Activated T-cell treated with anti-CD3 and anti-CD28 coated beads, Interleukin-2, amount 50 U/mL, for 1 hour (primary cell): Measurements from ENCODE around the gene AKT1S1.
"Not testable (repeated sequence)": the region's sequence is repeated elsewhere in the genome, so short reads cannot be mapped to it uniquely, and the experiment has no call there.

ENCODE experiments used
- DNase-seq: peaks from one replicate; pipeline ENCODE4 v3.0.0-alpha.2; 2020

Gene AKT1S1

DNA sequence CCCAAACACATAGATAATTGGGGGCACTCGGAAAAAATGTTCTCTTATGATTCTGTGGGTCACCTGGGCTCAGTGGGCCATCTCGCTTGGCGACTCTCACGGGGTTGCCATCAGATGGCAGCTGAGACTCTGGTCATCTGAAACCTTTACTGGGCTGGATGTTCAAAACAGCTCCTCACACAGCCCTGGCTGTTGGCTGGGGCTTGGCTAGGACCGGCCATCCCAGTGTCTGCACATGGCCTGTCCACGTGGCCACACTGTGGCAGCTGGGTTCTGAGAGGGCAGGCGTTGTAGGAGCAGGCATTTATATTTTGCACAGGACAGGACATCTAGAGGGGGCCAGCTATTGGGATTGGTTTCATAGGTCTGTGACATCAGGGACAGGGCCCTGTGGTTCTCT lies 43.6 kb downstream of the AKT1S1 start:
- DNase-seq: no peak

DNA sequence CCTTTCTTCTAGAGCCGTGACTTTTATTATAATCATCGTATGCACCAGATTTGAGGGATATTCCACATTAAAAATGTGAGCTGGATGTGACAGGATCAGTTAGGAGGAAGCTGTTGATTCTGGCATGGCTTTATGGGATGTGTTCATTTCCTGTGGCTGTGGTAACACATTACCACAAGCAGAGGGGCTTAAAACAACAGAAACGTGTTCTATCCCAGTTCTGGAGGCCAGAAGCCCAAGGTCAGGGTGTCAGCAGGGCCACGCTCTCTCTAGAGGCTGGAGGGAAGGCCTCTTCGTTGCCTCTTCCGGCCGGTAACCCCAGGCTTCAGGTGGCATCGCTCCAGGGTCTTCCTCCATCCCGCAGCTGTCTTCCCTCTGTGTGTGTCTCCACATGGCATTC lies 44.6 kb downstream of the AKT1S1 start:
- DNase-seq: no peak

DNA sequence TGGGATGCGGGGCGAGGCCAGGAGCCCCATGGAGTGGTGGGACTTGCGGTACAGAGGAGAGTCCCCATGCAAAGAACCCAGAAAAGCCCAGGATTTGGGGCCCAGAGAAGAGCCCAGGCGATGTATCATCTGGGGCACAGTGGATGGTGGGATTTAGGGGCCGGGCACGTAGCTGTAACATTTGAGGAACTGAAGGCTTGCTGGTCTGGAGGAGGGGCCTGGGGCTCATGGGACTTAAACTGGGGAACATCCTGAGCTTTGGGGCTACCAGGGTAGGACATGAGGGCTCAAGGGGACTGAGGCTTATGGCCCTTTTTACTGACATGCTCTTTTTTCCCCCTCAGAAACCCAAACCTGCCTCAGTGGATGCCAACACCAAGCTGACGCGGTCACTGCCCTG lies 45.6 kb downstream of the AKT1S1 start:
- DNase-seq: no peak

DNA sequence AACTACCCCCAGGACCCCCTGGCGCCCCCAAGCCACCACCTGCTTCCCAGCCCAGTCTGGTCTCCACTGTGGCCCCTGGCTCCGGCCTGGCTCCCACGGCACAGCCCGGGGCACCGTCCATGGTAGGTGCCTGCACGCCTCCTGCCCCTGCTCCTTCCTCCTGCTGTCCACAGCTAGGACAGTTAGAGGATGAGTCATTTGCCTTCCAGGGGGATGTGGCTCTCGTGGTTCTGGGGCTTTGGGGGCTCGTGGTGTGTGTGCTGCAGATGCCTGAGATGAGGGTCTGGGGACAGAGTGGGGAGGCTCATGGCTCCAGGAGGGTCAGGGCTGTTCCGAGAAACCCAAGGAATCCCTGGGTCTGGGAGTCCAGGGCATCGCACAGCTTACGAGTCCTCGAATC lies 46.4 kb downstream of the AKT1S1 start:
- DNase-seq: no peak

DNA sequence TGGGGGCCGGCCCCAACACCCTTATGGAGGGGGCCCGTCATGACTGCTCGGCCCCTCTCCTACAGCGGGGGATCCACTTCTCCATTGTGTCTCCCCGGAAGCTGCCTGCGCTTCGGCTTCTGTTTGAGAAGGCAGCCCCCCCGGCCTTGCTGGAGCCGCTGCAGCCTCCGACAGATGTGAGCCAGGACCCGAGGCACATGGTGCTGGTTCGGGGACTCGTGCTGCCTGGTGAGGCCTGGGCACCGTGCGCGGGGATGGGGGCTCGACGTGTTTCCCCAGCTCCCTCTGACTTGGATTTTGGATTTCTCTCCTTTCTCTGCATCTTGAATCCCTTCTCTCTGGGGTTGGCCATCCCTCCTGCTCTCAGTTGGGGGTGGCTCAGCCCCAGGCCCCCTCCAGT lies 47.4 kb downstream of the AKT1S1 start:
- DNase-seq: no peak

DNA sequence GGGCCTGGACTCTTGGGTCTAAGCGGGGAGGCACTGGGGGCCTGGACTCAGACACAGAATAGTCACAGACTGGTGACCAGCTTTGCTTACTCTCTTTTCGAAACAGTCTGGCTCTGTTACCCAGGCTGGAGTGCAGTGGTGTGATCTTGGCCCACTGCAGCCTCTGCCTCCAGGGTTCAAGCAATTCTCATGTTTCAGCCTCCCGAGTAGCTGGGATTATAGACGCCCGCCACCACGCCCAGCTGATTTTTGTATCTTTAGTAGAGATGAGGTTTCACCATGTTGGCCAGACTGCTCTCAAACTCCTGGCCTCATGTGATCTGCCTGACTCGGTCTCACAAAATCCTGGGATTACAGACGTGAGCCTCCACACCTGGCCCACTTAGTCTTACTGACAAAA lies 48.0 kb downstream of the AKT1S1 start:
- DNase-seq: no peak

DNA sequence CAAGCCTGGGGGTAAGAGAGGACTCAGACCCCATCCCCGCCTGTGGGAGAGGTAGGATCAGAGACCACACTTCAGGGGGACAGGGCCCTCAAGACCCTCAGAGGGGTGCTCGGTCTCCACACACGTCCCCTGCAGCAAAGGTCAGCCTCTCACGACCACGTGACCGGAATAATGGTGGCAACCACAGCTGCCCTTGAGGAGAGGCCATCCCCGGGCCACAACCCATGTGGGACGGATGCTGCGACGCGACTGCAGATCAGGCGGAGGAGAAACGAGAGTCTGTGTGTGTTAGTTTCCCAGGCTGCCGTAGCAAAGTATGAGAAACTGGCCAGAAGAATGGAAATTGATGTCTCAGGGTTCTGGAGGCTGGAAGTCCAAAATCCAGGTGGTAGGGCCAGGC lies 50.1 kb downstream of the AKT1S1 start:
- DNase-seq: no peak

DNA sequence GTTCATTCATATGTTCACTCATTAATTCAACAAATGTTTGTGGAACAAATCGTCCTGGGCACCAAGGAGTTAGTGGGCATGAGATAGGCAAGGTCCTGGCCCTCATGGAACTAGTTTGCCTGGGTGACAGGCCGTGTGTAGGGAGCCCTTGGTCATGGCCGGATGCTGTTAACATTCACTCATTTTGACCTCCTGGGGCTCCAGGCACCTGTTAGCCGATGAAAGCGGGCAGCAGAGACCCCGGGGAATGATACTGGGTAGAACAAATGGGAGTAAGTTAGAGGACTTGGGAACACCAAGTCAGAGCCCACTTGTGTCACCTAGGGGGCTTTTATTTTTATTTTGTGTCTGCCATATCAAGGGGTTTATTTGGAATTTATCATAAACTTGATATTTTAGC lies 52.5 kb downstream of the AKT1S1 start:
- no peak for DNase-seq

DNA sequence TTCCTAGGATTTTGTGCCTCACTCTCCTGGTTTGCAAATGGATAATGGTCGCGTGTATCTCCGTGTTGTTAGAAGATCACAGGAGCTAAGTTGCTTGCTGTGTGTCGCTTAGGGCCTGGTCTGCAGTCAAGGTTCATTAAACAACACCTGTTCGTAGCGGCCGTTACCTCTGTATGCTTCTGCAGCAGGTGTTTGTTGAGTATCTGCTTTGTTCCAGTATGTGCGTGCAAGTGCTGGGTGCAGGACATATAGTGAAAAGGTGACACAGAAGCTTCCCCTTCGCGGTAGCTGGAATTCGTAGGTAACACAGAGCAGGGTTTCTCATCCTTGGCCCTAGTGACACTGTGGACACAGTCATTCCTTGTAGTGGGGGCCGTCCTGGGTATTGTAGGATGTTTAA lies 53.7 kb downstream of the AKT1S1 start:
- no peak for DNase-seq

DNA sequence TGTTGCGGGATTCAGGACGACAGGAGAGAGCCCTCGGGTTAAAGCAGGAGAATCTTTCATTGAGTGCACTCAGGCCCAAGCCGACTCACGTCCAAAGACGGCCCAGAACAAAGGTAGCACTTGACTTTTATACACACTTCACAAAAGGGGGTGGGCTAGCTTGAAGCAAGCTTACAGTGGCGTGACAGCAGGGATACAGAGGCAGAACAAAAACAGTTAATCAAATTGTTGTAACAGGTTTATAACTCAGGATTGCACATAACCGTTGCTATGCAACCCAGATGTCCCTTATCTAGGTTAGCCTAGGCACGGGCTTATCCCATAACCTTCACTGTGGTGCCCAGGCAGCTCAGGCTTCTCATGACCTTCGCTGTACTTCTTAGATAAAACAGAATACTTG lies 57.0 kb downstream of the AKT1S1 start:
- DNase-seq: no peak

DNA sequence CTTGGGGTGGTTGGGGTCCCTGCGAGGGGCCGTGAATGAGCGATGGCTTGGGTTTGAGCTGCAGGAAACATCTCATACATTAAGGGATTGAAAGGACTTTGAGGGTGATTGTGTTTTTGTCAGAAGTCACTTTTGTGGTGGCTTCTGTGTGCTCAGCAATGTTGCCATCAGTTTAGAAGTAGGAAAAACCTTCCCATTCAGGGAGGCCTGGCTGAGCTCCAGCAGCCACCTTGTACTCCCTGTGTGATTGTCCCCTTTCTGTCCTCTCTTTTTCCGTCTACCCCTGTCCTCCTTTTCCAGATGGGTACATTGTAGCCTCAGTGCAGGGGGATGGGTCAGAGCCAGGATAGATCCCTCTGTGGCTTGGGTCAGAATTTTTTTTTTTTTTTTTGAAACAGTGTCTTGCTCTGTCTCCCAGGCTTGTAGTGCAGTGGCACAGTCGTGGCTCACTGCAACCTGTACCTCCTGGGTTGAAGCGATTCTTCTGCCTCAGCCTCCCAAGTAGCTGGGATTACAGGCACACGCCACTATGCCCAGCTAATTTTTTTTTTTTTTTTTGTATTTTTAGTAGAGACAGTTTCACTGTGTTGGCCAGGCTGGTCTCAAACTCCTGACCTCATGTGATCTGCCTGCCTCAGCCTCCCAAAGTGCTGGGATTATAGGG lies 57.6 kb downstream of the AKT1S1 start:
- DNase-seq: not testable (repeated sequence)
